UCSD-AML1 (cell line): Measurements from ENCODE around the gene AXIN1.
"Not testable (repeated sequence)": the region's sequence is repeated elsewhere in the genome, so short reads cannot be mapped to it uniquely, and the experiment has no call there.

Experiments used
- DNase-seq: peaks from one replicate; lab custom pipeline; 2025; ENCODE audit not compliant: unreplicated experiment; lab: John Stamatoyannopoulos, UW

Gene AXIN1

DNA sequence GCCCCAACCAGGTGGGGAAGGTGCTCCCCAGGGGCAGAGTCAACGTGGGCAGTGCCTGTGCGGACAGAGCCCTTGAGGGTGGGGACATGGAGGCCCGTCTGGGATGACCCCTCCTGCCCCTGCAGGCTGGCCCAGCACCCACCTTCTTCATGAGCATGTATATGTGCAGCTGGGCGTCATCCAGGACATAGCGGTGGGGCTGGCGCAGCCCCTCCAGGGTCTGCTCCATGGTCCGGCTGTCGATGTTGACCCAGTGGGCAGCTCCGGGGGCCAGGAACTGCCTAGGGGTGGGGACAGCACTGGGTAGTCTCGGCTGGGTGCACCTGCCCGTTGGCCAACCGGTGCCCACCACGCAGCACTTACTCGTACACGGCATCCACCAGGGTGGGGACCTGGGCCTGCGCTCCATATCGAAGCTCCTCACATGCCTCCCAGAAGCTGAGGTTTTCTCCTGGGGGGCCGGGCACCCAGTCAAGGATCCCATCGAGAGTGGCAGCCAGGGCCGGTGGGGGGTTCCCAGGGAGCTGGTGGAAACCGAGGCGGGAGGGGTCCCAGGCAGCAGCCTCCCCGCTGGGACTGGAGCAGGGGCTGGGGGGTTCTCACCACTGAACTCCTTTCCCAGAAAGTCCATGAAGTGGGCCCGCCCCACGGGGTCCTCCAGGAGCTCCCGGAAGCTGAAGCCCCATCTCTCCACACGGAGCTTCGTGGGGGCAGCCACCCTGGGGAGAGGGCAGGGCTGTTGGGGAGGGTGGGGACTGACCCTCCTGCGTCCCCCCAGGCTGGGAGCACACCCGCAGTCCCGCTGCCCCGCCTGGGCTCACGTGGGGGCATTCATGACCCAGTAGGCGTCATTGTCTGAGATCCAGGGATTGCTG, 81.9 kb downstream of the AXIN1 start:
- no peak for DNase-seq

GRCh38 chr16:269061-269796, 83.3 kb downstream of the AXIN1 start:
- no peak for DNase-seq

GRCh38 chr16:268141-269053, 84.1 kb downstream of the AXIN1 start:
- DNase-seq: no peak

- not testable (repeated sequence) for DNase-seq
These were observed 85.0 kb downstream of the AXIN1 start for GRCh38 chr16:267562-267961.

DNA sequence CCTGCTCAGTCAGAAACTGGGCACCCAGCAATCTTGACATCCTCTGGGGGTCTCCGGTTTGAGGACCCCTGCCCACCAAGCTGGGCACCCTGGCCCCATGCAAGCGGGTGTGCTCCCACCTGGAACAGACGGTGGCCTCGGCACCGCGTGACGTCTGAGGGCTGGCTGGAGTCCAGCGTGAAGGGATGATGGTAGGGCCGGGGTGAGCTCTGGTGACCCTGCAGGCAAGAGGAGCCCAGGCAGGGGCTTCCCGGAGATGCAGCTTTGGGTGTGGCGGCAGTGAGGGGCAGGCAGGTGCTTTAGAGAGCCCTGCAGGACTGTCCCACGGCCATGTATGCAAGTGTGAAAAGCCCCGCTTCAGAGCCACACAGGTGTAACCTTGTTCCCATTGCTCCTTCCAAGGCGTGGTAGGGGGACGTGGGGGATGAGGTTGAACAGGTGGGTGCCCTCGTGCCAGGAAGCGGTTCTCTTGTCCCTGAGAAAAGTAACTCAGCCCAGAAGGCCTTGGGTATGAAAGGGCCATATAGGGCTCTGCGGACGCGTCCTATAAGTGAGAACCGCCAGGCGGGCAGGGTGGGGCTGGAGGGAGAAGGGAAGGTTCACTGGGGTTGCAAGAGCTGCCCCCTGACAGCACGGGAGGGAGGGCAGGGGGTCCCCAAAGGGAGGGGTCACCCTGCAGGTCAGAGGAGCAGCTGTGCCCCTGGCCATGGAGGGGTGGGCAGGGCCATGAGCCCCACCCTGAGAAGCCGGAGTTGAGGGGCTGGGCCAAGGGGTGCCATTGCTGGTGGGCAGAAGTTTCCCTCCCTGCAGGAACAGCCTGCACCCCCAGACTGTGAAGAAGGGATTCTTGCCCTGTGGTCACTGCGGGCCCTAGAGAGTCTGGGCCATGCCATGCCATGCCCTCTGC, 86.0 kb downstream of the AXIN1 start:
- no peak for DNase-seq

GRCh38 chr16:265711-266110, 86.8 kb downstream of the AXIN1 start:
- no peak for DNase-seq

- DNase-seq: no peak
These were observed 87.5 kb downstream of the AXIN1 start for GRCh38 chr16:265002-265529.

- DNase-seq: no peak
These were observed 88.0 kb downstream of the AXIN1 start for GRCh38 chr16:264440-264951.

- DNase-seq: no peak
These were observed 88.6 kb downstream of the AXIN1 start for GRCh38 chr16:263944-264343.

- no peak for DNase-seq
These were observed 89.2 kb downstream of the AXIN1 start for GRCh38 chr16:263182-263774.

GRCh38 chr16:262121-262745, 90.3 kb downstream of the AXIN1 start:
- DNase-seq: no peak

GRCh38 chr16:261031-261691, 91.4 kb downstream of the AXIN1 start:
- DNase-seq: no peak

DNA sequence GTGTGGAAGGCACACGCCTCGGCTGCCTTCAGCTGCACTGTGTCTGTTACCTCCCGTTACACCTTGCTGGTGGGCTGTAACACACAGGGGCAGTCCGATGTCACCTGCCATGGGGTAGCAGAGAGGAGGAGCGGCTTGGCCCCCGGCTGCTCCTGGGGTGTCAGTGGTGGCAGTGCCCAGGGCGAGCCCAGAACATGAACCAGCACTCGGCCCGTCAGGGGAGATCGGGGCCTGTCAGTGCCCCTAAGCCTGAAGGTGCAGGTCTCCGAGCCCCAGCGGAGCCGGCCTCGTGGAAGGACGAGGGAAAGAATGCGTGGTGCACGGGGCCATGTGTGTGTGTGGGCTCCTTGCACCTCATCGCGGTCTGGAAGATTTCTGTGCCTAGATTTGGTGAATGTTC, 92.2 kb downstream of the AXIN1 start:
- no peak for DNase-seq

DNA sequence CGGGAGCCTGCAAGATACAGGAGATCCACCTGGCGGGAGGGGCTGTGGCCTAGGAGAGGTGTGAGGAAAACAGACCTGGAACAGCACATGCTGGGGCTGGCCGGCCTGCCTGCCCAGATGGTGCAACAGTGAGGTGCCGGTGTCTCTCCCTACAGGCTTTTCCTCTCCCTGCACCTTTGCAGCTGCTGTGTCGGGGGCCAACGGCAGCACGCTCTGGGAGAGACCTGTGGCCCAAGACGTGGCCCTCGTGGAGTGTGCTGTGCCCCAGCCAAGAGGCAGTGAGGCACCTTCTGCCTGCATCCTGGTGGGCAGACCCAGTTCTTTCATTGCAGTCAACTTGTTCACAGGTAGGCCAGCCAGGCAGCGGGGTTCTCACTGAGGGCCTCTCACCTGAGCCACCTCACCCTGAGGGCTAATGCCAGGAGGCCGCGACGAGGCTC, 92.7 kb downstream of the AXIN1 start:
- no peak for DNase-seq

GRCh38 chr16:259226-259625, 93.3 kb downstream of the AXIN1 start:
- DNase-seq: no peak

GRCh38 chr16:258091-258490, 94.4 kb downstream of the AXIN1 start:
- not testable (repeated sequence) for DNase-seq

- no peak for DNase-seq
These were observed 97.3 kb downstream of the AXIN1 start for GRCh38 chr16:255183-255582.

DNA sequence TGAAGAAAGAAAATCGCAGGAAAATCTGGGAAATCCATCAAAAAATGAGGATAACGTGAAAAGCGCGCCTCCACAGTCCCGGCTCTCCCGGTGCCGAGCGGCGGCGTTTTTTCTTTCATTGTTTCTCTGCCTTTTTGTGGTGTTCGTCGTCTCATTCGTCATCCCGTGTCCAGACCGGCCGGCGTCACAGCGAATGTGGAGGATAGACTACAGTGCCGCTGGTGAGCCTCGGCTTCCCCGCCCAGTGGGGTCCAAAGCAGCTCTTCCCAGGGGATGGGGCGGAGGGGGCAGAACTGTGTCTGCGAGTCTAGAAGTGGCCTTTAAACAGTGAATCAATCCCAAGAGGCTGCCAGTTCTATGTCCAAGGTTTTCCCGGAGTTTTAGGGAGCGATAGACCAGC, 98.1 kb downstream of the AXIN1 start:
- no peak for DNase-seq
